AG09319 (cell line): ENCODE measurements around the gene PPIG.

Experiments used
- DNase-seq: peaks from one replicate; pipeline ENCODE4 v3.0.0-alpha.2; 2010; ENCODE audit warnings: low read depth; ENCODE audit errors: extremely low read depth
- CTCF ChIP-seq: IDR thresholded peaks from 2 replicates; pipeline ENCODE4 v1.5.1; 2011; ENCODE audit warnings: low read depth, mild to moderate bottlenecking, inconsistent platforms, low read length, moderate library complexity

The PPIG gene

GRCh38 chr2:169690958-169691357 is 106.8 kb downstream of the PPIG start:
- TF ChIP-seq CTCF, result no peak
- DNase-seq, result no peak
